ENCODE results near the gene UXT.

- TF ChIP-seq EZH2 (IDR thresholded peaks at IDR 0.05) (no peak), POLR2AphosphoS5 (IDR thresholded peaks at IDR 0.05; ENCODE audit: borderline replicate concordance, low read depth, low read length) (no peak)
Measured at GRCh38 chrX:47633689-47634590, 25.0 kb downstream of the UXT start.
